IPS-11a (cell line): ENCODE data around the gene COL11A1.
"Not testable (repeated sequence)": the region's sequence is repeated elsewhere in the genome, so short reads cannot be mapped to it uniquely, and the experiment has no call there.

Source experiments
- H3K4me3 ChIP-seq: one replicate; pipeline ENCODE4 v1.5.1; 2013; ENCODE audit warnings: low read depth, low read length, control low read depth

Gene COL11A1

GRCh38 chr1:103108376-103109150 lies at the start of gene COL11A1:
Gene COL11A1, minus strand, starts transcription at chr1:103108522. Its CDS starts 344 bp downstream, at chr1:103108178.
- H3K4me3 ChIP-seq, result peak within 1 kb of the TSS; percentile 69

DNA sequence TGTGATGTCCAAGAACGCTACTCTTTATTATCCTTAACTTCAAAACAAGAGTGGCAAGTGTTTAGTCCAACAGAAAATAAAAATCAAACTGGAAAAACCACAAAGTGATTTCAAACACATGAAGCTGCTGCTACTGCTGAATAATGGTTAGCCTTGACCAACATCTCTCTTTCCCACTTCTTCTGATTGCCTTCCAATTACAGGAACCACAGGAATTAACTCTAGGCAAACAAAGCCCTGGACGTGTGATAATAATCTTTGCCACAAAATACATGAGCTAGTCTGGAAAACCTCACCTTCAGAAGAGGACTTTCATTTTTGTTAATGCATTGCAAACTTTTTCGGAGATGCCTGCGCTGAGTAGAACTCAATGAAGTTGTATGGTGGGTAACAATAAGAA lies 48.6 kb upstream of the COL11A1 start:
- H3K4me3 ChIP-seq, result no peak overlapping the region

- H3K4me3 ChIP-seq, result no peak overlapping the region
These were observed 37.8 kb upstream of the COL11A1 start for GRCh38 chr1:103146166-103146565.

DNA sequence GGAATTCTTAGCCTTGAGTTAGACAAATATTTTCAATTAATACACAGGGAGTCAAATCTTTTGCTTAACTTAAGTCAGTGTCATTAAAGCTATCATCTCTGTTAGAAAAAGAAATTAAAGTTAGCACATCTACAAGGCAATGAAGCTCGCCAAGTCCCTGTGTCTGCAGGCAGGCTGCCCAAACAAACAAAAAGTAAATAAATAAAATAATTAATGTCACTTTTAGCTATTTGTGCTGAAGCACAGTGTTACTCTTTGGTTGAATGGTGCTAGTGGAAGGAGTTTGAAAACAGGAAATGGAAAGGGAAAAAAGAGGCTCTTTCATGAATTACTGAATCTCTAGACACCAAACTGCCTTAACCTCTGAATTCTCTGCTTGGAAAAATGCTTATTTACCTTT lies 37.1 kb upstream of the COL11A1 start:
- no peak overlapping the region for H3K4me3 ChIP-seq

DNA sequence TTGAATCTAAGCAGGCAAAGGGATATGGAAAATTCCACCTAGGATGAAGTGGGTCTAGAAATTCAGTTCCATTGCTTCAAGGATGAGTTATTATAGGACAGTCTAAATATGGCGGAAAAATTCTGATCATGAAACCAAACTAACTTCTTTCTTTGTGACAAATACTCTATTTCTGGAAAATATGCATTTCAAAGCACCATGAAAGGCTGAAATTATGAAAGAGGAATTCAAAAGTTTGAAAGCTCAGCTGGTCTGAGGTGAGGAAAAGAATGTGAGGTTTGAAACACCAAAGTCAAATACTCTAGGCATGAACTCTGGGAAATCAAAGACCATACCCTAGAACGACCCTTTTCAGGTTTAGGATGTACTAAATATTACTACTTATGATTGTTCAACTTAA lies 36.4 kb upstream of the COL11A1 start:
- no peak overlapping the region for H3K4me3 ChIP-seq

GRCh38 chr1:103142461-103142860 lies 34.1 kb upstream of the COL11A1 start:
- H3K4me3 ChIP-seq, result no peak overlapping the region

DNA sequence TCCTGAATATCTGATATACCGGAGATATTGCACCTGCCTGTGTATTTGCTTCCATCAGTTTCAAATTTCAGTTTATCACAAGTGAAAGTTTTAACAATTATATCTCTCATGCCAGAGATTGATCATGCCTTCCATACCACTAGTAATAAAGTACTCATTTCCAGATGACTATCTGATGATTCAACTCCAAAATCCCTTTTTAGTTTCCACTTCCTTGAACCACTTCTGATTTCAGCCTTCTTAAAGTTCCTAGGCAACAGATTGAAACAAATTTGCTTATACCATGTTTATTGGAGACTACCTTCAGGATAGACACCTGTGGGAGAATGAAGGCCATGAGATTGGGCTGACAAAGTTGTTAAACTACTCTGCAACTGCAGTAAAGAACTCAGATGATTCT lies 21.5 kb upstream of the COL11A1 start:
- no peak overlapping the region for H3K4me3 ChIP-seq

DNA sequence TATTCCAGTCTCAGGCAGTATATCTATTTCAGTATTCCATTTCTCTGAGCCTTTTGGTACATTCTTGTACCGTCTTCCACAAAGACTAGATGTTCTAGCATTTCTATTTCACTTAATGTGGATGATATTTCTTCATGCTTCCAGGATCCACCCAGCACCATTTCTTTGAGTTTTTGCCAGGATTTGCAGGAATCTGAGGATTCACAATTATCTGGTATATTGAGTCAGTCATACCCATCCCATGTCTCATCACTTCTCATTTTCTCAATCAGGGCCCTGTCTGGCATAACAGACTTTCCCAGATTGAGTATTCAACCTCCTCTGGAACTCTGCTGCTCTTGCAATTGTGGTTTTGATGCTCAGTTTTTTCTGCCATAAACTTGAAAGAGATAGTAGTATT lies 20.9 kb upstream of the COL11A1 start:
- no peak overlapping the region for H3K4me3 ChIP-seq

DNA sequence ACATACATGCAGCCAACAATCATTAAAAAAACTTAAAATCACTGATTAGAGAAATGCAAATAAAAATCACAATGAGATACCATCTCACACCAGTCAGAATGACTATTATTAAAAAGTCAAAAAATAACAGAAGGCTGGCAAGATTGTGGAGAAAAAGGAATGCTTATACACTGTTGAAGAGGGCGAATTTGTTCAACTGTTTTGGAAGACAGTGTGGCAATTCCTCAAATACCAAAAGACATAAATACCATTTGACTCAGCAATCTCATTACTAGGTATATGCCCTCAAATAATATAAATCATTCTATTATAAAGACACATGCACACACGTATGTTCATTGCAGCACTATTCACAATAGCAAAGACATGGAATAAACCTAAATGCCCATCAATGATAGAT lies 19.9 kb upstream of the COL11A1 start:
- not testable (repeated sequence) for H3K4me3 ChIP-seq

- H3K4me3 ChIP-seq, result no peak overlapping the region
These were observed 16.9 kb upstream of the COL11A1 start for GRCh38 chr1:103125219-103125618.

DNA sequence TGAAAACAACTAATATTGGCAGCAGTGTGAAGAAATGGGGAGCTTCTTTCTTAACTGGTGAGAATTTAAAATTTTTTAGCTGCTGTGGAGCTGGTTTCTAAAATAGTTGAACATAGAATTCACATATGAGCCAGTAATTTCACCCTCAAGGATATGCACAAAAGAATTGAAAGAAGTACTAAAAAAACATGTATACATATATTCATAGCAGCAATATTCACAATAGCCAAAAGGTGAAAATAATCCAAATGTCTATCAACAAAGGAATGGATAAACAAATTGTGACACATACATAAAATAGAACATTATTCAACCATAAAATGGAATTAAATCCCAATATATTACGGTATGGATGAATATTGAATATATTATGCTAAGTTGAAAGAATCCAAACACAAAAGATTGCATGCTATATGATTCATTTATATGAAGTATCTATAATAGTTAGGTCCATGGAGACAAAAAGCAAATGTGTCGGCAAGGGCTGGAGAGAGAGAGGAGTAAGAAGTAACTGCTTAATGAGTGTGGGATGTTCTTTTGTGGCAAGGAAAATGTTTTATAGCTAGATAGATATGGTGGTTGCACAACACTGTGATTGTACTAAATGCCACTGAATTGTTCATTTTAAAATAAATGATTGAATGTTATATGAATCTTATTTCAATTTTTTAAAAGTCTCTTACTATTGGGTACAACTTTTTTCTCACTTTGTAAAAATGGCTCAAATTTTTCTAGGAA lies 14.8 kb upstream of the COL11A1 start:
- H3K4me3 ChIP-seq, result no peak overlapping the region

GRCh38 chr1:103120981-103121380 lies 12.7 kb upstream of the COL11A1 start:
- no peak overlapping the region for H3K4me3 ChIP-seq

DNA sequence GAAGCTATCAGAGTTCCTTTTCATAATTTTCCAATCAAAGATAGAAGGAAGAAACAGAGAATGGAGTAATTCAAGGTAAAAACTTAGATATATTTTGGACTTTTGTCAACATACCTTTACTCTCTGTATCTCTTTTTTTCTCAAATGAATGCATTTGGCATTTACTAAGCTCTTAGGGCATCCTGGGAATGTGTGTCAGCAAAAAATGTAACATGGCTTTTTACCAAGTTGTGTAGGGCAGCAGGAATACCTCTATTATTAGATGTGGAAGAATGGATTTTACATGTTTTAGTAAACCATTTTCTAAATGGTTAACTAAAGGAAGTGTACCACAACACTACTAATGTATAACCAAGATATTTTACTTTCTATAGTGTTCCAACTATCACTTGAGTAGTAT lies 4.2 kb upstream of the COL11A1 start:
- H3K4me3 ChIP-seq, result no peak overlapping the region

- no peak overlapping the region for H3K4me3 ChIP-seq
These were observed 3.6 kb upstream of the COL11A1 start for GRCh38 chr1:103111926-103112325.

GRCh38 chr1:103110701-103111100 lies 2.4 kb upstream of the COL11A1 start:
- H3K4me3 ChIP-seq, result no peak overlapping the region

GRCh38 chr1:103109311-103109920 lies 1.1 kb upstream of the COL11A1 start:
- no peak overlapping the region for H3K4me3 ChIP-seq

DNA sequence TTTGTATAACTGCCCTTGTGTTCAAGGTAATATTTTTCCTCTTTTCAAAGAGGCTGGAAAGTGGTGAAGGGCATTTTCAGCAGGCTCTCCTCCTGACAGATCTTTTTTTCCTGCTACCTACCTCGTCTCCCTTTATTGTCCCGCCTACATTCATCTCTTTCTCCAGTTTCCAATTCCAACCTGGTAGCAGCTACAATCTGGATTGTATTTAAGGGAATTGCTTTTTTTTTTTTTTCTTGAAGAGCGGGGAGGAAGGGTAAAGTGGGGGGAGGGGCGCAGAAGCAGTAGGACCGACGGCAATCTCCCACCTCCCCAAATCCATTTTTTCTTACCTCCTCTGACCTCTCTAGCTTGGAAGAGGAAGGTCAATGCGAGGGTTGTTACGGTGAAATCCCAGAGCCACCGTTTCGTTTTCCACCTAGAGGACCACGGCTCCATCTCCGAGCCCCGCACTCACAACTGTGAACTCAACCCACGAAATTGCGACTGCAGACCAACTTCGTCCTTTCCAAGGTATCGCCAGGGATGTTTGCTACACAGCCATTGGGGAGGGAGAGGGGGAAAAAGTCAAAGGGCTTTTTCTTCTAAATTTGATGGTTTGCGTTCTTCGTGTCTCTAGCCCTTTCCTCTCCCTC lies 464 bp downstream of the COL11A1 start:
- H3K4me3 ChIP-seq, result peak overlapping the region; percentile 69

GRCh38 chr1:103106426-103107341 lies 1.6 kb downstream of the COL11A1 start:
- peak overlapping the region; percentile 69 for H3K4me3 ChIP-seq

DNA sequence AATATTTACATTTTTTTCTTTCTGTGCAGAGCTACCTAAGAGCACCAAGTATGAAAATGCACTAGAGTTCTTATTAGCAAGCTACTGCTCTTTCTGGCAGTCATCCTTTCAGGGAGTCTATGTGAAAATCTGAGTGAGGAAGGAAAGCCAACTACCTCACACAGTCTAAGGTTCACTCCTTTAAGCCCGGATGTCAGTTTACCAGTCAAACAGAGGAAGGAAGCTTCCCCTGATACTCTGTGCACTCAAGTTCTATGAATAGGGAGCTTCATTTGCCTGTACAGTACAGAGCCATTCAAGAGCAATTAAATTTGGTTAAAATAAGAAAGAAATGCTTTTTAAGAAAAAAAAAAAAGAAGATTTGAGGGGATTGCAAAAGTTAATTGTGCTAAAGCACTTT lies 6.9 kb downstream of the COL11A1 start:
- H3K4me3 ChIP-seq, result no peak overlapping the region

DNA sequence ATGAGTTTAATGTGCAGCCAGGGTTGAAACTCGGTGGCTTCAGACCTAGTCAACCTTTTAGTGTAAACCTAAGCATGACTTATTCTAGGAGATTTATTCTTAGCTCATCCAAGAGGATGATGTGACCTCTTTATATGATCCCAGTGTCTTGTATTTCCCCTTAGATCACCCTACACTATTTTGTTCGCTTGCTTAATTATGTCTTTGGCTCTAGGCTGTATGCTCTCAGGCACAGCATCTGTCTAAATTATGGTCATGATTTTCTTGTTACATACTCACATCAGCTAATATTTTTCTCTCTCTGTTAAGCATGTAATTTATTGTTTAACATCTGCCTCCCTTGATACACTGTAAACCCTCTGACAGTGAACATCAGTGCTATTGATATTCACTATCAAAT lies 19.1 kb downstream of the COL11A1 start:
- H3K4me3 ChIP-seq, result no peak overlapping the region
